Keratinocyte (primary cell): ENCODE data around the gene ADGRG6.

ENCODE experiments used
- EZH2 ChIP-seq: IDR thresholded peaks from one replicate; pipeline ENCODE4 v1.6.1; 2012; ENCODE audit warnings: inconsistent platforms, mild to moderate bottlenecking, low read length, moderate library complexity
- TF ChIP-seq, protein P1 (sequence below), 3 experiments: IDR thresholded peaks in 1 of 3; conservative IDR thresholded peaks in 1 of 3; optimal IDR thresholded peaks in 1 of 3; 2 replicates in 2 of 3; 3 replicates in 1 of 3; pipeline versions ENCODE3 to v1.5.1; 2011; ENCODE audit warnings: low read length in 3 of 3, mild to moderate bottlenecking in 3 of 3, moderate library complexity in 2 of 3, control low read depth in 1 of 3, inconsistent platforms in 1 of 3; ENCODE audit not compliant: insufficient read depth in 2 of 3; ENCODE audit errors: extremely low read depth in 1 of 3

DNA sequence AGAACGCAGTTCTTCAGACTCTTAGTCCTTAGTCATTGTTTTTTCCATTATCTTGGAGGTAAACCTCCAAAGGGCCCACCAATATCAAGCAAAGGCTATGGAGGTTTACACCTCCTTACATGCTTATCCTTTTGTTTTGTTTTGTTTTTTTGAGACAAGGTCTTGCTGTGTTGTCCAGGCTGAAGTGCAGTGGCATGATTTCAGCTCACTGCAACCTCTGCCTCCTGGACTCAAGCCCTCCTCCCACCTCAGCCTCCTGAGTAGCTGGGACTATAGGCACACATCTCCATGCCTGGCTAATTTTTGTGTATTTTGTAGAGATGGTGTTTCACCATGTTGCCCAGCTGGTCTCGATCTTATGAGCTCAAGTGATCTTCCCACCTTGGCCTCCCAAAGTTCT lies 26.3 kb downstream of the ADGRG6 start:
- TF ChIP-seq, protein P1, sequence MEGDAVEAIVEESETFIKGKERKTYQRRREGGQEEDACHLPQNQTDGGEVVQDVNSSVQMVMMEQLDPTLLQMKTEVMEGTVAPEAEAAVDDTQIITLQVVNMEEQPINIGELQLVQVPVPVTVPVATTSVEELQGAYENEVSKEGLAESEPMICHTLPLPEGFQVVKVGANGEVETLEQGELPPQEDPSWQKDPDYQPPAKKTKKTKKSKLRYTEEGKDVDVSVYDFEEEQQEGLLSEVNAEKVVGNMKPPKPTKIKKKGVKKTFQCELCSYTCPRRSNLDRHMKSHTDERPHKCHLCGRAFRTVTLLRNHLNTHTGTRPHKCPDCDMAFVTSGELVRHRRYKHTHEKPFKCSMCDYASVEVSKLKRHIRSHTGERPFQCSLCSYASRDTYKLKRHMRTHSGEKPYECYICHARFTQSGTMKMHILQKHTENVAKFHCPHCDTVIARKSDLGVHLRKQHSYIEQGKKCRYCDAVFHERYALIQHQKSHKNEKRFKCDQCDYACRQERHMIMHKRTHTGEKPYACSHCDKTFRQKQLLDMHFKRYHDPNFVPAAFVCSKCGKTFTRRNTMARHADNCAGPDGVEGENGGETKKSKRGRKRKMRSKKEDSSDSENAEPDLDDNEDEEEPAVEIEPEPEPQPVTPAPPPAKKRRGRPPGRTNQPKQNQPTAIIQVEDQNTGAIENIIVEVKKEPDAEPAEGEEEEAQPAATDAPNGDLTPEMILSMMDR (optimal IDR thresholded peaks at IDR 0.05 in 1 of 3, IDR thresholded peaks at IDR 0.05 in 1 of 3, conservative IDR thresholded peaks at IDR 0.05 in 1 of 3; ENCODE audit: extremely low read depth in 1 of 3, insufficient read depth in 2 of 3, low read length in 3 of 3), result no peak
- no peak for TF ChIP-seq EZH2
